H54 (cell line): Measurements from ENCODE around the gene LRMDA.

Experiments
- DNase-seq: peaks from one replicate; pipeline ENCODE4 v3.0.0; 2011; ENCODE audit warnings: low spot score, mixed read lengths; ENCODE audit not compliant: insufficient read length
- FAIRE-seq: peaks from 3 replicates; lab custom pipeline; 2011; peaks lifted over from hg19 to GRCh38; lab: Jason Lieb, UNC
- POLR2A ChIP-seq: IDR thresholded peaks from 2 replicates; pipeline ENCODE4 v1.6.1; 2011; ENCODE audit warnings: low read depth, mild to moderate bottlenecking, low read length

LRMDA gene

GRCh38 chr10:75980419-75981002 lies 549.1 kb downstream of the LRMDA start:
- DNase-seq, result no peak
- TF ChIP-seq POLR2A, result no peak
- FAIRE-seq, result no peak

DNA sequence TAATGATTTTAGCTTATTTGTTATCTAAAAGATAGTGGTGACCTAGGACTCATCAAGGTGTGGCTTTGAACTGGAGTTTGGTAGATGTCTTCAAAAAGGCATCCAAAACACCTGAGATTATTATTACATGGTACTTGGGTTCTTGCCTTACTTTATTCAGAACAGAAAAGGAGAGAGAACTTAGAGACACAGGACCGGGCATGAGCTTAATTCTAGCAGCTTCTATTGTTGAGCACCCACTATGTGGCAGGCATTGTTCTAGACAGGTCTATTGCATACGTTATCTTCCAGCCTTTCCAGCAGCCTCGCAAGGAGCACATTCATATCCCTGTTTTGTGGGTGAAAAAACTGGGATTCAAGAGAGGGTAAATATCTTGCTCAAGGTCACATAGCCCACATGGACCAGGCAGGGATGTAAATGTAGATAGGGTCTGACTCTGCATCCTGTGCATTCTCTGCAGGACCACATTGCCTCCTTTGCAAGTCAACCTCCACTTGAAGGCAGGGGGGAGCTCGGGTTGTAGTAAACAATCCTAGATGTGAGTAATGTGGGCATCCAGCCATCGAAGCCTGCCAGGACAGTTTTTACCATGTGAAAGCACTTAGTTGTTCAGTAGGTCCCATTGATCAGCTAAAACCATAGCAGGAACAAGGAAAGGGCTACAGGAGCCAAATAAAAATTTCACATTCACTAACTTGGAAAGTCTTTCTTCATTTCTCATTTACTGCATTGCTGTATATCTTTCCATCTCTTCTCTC lies 551.4 kb downstream of the LRMDA start:
- DNase-seq (no peak), FAIRE-seq (no peak)
- no peak for TF ChIP-seq POLR2A

DNA sequence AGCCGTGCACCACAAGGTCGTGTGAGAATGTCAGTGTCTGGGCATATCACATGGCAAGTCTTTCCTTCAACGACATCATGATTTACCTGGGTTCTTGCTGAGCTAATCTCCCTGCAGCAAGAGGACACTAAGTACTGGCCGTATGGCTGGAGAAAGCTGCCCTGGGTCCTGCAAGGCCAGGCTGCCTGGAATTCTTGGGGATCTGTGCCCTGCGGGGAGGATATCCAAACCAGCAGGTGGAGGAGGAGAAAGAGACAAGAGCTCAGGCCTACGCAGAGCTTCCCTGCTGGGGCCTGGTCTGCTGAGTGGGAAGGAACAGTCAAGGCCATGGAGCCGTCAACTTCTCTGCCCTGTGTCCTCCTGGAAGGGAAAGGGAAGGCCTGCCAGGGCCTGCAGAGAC lies 552.6 kb downstream of the LRMDA start:
- DNase-seq, result no peak
- TF ChIP-seq POLR2A, result no peak
- FAIRE-seq, result no peak

DNA sequence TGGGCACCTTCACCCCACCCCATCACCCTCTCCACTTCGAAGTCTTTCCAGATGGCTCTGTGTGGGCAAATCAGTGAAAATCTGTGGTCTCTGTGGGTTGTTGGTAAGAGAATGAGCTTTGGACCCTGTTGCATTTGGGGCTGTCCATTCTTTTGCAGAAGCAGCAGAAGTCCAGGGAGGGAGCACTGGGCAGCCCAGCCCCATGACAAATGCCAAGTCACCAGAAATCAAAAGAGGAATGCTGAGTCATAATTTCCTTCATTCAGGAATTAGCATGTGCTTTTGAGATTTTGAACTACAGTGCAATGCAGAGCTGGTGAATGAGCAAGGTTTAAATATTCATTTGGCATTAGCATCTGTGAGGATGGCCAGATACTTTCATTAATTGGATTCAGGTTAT lies 556.2 kb downstream of the LRMDA start:
- no peak for FAIRE-seq
- DNase-seq, result no peak
- no peak for TF ChIP-seq POLR2A

DNA sequence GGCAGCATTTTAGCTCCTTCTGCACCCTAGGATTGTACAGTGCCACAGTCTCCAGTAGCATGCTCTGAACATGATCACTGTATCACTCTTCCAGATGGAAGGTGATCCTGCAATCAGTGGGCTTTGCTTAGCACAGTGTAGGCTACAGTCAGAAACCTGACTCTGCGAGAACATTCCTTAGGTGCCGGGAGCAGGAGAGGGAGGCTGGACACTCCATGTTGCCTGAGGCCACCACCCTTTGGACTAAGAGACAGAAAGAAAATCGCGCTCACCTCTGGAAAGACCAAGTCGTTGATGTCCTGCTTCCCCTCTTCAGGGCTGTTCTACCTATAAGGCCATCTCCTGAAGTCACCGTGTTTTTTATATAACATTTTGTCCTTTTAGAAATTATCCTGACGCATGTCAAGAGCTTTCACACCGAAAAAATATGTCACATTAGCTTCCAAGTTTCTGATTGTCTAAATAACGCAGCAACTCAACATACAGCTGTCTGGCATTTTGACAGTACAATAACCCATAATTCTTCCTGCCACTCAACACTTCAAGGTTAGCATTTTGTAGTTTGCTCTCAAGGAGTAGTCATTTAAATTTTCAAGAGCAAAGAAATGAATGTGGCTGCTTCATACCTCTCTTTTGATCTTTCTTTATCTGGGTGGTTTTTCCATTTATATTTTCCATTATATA lies 563.1 kb downstream of the LRMDA start:
- no peak for FAIRE-seq
- TF ChIP-seq POLR2A, result no peak
- no peak for DNase-seq

DNA sequence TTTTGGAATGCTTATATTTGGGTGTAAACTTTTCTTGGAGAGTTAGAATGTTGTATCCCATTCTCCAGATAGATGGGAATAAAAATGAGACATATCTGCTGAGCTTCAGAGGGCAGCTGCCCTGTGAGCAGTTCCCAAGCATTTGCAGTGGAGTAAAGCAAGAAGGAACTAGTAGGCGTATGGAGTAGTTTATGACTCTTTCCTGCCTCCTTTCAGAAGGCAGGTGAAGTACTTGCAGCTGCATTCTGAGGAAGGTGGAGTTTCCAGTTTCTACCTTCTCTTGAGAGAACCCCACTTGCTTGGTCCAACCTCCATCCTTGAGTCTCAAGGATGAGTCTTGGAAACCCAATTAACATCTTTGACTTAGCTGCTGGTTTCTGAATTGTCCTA lies 563.6 kb downstream of the LRMDA start:
- DNase-seq, result no peak
- TF ChIP-seq POLR2A, result no peak
- FAIRE-seq, result no peak

DNA sequence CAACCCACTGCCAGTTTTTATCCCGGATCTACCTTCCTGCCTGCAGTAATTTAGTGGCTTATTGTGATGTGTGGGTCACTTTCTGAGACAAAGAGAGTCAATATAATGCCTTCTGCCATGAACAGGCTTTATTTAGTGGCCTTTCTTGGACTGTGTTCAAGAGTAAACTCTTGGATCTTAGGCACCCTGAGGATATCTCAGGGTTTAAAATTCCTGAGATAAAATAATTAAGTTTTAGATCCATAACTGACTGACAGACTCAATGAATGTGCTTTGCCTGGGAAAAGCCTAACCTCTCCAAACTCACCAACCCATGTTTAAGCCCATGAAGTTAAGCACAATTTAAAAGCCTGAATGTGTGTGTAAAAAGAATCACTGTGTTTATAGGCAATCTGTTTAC lies 564.3 kb downstream of the LRMDA start:
- FAIRE-seq (no peak), DNase-seq (no peak)
- no peak for TF ChIP-seq POLR2A

DNA sequence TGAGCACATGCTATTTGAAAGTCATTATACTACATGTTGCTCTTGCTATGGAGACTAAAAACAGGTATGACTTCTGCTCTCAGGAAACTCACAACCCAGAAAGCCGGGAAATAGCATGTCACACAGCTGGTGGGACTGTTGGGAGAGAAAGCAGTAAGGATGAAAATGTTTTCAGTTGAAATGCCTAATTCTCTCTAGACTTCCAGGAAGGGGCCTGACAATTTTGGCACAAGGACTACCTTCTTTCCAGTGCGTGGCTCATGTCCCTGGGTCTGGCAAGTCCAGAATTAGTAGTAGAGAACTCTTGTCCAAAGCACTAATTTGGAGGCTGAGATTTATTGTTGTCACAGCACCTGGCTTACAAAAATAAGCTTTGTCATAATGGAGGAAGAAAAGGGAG lies 567.6 kb downstream of the LRMDA start:
- no peak for DNase-seq
- TF ChIP-seq POLR2A, result no peak
- FAIRE-seq, result no peak

DNA sequence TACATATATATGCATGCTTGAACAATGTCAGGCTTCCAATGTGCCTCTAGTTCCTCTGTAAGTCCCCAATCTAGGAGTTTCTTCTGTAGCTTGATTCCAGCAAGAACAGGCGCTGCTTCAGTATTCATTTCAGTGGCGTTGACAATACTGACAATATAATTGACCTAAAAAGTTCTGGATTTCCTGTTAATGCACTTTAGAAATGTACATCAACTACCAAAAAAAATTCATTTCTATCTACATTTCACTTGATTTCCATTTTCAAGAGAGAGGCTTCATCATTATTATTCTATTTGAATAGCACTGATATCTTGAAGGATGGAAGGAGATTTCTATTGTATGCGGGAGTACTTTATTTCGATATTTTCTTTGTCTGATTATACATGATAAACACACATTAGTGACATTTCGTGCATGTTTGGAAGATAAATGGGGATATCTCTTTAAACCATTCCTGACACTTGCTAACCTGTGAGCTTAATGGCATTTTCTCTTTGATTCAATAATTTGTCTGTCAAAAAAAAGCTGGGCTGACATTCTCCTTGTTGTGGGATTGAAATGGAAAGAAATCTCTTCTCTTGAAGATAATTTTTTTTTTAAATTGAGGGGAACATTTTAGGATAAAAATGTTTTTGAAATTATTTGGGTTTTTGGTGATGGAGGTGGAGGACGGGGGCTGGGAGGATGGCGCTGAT lies 568.2 kb downstream of the LRMDA start:
- no peak for TF ChIP-seq POLR2A
- DNase-seq (no peak), FAIRE-seq (no peak)

GRCh38 chr10:76000550-76000949 lies 569.1 kb downstream of the LRMDA start:
- FAIRE-seq (no peak), DNase-seq (no peak)
- TF ChIP-seq POLR2A, result no peak

- FAIRE-seq (no peak), DNase-seq (no peak)
- no peak for TF ChIP-seq POLR2A
These were observed 569.6 kb downstream of the LRMDA start for GRCh38 chr10:76001019-76001418.

DNA sequence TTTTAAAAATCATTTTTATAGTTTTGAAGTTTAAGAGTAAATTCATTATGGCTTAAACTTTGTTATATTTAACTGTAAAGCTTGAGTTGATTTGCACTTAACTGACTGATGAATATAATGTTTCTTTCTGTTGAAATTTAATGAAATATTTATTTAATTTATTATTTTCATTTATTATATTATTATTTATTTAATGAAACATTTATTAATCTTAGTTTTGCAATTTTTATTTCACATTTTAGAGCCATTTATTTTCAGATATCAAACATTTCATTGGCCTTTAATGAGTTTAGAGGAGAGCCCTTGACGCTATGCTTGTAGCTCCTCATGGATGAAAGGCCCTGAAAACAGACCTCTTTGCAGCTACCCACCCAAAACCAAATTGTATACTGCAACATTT lies 570.0 kb downstream of the LRMDA start:
- no peak for TF ChIP-seq POLR2A
- FAIRE-seq, result no peak
- DNase-seq, result no peak

DNA sequence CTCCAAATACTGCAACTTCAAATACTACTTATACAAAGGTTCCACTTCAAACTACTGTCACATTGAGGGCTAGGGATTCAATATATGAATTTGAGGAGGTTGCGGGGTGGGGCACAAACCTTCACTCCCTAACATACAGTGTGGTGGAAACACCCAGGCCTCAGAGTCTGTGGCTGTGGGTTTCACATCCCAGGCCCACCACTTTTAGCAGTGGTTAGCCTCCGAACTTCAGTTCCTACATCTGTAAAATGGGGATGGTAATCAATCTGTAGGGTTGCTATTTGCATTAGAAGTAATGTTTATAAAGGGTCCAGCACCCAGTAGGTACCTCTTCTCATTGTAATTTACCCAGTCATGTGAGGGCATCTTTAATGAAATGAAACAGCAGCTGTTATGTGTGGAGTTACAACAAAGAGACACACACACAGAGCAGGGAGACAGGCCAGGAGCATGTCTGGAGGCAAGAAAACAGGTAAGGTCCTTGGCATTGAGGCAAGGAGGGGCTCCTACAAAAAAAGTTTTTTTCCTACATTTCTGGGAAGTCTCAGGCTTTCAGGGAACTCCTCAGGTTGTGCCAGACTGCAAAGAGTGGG lies 570.9 kb downstream of the LRMDA start:
- TF ChIP-seq POLR2A, result no peak
- DNase-seq, result no peak
- no peak for FAIRE-seq

DNA sequence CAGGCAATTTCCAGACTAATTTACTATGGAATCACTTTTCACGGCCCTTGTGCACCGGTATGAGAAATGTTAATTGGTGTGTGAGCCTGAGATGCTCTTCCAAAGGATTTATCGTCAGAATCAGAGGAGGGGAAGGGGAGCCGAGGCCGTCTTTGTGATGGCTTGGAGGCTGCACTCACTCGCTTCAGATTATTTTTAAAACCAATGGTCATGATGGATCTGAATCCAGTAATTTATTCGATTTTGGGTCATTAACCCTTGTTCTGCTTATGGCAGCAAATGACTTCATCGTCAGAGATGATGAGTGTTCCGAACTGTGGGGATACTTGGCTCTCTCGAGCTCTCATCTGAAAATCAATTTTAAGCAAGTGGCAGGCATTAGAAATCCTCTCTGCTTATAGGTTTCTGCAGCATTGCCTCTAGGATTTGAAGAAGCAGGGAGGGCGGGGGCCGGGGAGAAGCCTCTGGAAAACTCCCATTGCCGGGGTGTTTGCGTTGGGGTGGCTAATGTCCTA lies 576.3 kb downstream of the LRMDA start:
- FAIRE-seq (no peak), DNase-seq (no peak)
- TF ChIP-seq POLR2A, result no peak
